Fibroblast of skin of left biceps (primary cell): ENCODE data around the gene DNAH7.
A peak's percentile ranks its signal among the peaks of the same experiment; 100 is the strongest.
"Not testable (repeated sequence)": the region's sequence is repeated elsewhere in the genome, so short reads cannot be mapped to it uniquely, and the experiment has no call there.

Experiments used
- DNase-seq, 2 experiments: peaks; one replicate each; pipeline ENCODE4 v3.0.0-alpha.2; 2013; ENCODE audit warnings: low read depth in 2 of 2

DNAH7 gene

DNA sequence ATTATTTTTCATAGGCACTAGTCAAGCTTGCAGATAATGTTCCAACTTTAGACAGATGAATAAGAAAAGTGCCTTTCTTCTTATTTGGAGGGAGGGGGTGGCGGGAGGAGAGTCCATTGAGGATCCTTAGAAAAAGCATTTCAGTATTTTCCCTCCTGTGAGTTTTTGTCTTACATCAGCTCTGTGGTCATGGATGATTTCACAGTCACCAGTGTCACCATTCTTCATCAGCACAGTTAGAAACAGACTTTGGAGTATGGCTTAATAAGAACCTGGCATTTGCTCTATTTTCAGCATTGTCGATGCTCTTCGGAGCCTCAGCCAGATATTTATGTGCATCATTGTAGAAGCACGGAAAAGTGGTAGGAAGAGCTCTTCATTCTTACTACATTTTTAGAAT is 341.5 kb downstream of the DNAH7 start:
- no peak for DNase-seq

DNA sequence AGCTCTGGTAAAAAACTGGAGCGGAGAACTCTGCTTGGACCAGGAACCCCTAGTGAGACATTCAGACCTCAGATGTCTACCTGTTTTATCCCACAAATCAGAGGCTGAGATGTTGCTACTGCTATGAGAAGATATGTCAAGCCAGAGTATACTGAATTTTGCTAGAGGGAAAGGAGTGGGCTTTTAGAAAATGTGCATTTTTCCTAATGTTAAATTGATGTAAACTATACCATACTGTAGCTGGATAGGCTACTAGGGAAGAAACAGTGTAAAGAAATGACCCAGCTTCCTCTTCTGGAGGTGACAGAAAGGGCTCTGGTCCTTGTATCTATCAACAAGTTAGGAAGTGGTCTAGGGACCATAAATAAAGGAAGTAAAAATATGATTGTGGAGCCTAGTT is 346.6 kb downstream of the DNAH7 start:
- no peak for DNase-seq

DNA sequence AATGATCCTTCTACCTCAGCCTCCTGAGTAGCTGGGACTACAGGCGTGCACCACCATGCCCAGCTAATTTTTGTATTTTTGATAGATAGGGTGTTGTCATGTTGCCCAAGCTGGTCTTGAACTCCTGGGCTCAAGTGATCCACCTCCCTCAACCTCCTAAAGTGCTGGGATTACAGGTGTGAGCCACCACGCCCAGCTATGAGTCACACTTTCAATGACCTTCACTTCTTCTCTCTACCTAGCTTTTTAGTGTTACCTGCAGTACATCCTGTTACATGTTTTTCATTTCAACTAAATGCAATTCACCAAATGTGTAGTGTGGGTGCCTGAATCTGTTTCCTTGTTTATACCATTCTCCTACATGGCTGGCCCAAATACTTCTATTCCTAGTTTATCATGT is 347.6 kb downstream of the DNAH7 start:
- DNase-seq = no peak

DNA sequence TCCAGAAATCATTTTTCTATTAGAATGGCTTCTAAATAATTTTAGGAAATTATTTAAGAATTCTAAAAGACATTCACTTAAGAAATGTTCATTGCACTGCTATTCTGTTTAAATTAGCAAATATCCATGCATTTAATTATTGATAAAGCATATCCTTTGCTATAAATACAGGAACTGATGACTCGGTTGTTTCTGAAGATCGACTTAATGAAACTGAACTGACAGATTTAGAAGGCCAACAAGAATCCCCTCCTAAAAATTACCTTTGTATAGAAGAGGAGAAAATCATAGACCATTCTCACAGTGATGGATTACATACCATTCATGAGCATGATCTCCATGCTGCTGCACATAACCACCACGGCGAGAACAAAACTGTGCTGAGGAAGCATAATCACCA is 352.2 kb downstream of the DNAH7 start:
- no peak for DNase-seq

DNA sequence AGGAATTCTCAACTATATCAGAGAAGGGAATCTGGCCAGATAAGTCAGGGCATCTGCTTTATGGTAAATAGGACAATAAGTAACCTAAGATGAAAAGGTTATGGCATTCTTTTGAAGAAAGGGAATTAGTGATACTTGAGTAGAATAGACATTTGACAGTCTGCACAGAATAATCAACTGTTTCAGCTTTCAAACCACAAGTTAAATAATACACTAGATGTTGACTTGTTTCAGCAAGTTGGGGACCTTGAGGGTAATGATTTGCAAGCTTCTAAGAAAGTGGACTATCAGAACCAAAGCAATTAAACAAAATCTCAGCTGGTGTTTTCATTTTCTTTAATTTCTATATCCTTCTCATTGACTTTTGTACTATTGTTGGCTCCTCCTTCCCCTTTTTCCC is 357.2 kb downstream of the DNAH7 start:
- DNase-seq = no peak

DNA sequence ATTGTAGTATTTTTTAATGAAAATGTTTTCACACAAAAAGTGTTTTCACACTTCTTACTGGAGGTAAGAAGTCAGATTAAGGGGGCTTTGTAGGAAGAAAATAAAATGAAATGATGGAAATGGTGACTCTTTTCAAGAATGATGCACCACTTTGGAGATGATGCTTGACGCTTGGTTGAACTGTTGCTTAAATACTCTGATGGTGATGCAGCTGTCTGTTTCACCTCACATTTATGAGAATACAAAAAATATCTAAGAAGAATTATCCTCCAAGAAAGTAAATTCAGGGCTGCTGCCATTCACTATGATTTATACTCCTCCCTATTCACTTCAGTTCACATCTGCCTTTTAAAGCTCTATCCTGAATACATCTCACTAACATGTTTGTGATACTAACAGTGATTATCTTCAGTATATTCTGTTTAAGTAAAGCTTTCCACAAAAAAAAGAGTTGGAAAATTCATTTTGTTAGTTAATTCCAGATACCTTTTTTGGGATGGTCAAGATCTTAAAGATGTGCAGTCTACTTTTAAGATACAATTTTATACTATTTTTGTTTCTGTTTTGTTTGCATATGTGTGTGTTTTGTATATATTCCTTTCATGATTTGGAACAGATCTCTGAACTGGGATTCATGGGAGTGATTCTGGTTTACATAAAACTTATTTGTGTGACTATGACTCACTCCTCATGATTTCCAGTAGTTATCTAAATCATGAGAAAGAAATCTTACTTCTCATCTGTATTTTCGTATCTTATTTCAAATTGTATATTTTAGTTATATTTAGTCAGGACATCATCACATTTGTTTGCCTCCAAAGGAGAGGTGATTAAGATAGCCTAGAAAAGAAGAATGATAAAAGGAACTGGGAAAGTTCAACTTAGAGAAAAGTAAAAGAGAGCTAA is 358.5 kb downstream of the DNAH7 start:
- DNase-seq = no peak

DNA sequence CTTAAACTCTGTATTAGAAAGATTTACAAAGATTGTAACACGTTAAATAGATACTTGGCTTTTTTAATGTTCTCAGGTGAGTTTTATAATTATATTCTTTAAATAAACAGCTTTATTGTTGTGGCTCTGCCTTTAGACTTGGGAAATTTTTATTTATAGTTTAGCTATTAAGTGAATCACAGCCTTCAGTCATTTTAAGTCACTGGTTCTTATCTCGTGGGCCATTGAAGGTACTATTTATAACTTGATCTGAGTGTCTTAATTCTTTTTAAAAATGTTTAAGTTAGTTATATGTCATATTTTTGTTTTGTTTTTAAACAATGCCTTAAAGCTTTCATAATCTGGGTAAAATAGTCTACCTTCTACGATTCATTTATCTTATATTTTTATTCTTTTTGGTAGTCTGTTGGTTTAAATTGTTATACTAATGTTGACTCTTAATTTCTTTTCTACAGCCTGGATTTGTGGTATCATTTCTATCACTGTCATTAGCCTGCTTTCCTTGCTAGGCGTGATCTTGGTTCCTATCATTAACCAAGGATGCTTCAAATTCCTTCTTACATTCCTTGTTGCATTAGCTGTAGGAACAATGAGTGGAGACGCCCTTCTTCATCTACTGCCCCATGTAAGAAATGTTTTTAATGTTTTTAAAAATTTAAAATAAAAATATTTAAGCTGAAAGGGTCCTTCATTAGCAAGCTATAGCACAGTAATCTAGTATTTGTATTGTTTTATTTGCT is 362.3 kb downstream of the DNAH7 start:
- peak in 1 of 2 experiments; percentile 5 for DNase-seq

DNA sequence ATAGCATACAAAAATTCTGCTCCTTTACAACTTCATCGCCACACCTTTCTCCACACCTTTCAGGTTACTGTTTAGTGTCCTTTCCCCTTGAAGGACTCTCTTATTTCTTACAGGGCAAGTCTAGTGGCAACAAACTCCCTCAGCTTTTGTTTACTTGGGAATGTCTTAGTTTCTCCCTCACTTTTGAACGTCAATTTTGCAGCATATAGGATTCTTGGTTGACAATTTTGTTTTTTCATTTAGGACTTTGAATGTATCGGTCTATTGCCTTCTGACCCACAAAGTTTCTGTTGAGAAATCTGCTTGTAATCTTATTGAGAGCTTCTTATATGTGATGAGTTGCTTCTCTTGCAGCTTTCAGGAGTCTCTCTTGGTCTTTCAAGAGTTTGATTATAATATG is 368.2 kb downstream of the DNAH7 start:
- DNase-seq = no peak

DNA sequence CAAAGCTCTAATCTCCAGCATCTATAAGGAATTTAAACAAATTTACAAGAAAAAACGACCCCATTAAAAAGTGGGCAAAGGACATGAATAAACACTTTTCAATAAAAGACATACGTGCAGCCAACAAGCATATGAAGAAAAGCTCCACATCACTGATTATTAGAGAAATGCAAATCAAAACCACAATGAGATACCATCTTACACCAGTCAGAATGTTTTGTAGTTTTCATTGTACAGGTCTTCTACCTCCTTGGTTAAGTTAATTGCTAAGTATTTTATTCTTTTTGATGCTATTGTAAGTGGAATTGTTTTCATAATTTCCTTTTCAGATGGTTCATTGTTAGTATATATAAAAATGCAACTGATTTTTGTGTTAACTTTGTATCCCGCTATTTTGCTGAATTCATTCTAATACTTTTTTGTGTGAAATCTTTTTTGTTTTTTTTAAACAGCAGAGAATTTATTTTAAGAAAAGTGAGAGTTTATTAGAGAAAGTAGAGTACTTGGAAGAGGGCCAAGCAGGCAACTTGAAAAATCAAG is 370.9 kb downstream of the DNAH7 start:
- DNase-seq = no peak

DNA sequence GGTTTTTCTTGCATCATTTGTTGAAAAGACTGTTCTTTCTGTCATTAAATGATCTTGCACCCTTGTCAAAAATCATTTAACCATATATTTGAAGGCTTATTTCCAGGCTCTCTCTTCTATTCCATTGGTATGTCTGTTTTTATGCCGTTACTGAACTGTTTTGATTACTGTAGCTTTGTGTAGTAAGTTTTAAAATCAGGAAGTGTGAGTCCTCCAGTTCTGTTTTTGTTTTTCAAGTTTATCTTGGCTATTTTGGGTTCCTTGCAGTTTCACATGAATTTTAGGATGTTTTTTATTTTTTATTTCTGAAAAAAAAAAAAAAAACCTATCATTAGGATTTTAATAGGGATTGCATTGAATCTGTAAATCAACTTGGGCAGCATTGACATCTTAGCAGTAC is 372.6 kb downstream of the DNAH7 start:
- no peak for DNase-seq

DNA sequence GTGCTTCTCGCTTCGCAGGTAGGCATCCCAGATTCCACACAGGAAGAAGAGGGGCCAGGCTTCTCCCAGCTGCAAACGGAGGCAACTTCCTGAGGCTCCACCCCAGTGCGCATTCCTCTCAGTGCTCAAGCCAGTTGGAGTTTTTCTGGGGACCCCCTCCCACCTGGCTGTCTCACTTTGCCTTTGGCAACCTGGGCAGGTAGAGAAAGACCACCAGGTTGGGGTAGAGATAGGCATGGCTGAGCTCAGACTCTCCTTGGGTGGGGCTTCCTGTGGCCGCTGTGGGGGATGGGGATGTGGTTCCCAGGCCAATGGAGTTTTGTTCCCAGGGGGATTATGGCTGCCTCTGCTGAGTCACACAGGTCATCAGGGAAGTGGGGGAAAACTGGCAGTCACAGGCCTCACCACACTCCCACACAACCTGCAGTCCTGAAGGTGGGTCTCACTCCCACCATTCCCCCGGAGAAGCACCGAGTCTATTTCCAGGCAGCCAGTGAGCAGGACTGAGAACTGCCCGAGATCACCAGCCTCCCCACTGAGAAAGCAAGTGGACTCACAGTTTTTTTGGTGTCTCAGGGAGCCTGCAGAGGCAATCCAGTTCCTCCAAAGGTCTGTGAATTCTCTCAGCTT is 373.5 kb downstream of the DNAH7 start:
- DNase-seq = no peak

DNA sequence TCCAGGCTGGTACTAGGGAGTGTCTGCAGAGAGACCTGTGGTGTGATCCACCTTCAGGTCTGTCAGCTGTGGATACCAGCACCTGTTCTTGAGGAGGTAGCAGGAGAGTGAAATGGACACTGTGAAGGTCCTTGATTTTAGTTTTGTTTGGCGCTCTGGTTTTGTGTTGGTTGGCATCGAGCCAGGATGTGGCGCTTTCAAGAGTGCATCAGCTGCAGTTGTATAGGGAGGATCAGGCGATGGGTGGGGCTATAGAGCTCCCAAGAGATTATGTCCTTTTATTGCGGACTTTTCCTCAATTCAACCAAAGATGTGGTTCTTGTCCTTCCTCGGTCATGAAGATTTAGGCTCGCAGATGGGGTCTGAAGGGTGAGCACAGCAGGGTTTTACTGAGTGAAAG is 374.1 kb downstream of the DNAH7 start:
- no peak for DNase-seq

DNA sequence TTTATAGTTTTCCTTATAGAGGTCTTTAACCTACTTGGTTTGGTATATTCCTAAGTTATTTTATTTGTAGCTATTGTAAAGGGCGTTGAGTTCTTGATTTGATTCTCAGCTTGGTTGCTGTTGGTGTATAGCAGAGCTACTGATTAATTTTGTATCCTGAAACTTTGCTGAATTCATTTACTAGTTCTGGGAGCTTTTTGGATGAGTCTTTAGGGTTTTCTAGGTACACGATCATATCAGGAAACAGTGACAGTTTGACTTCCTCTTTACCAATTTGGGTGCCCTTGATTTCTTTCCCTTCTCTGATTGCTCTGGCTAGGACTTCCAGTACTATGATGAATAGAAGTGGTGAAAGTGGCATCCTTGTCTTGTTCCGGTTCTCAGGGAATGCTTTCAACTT is 376.1 kb downstream of the DNAH7 start:
- DNase-seq = not testable (repeated sequence)
